ENCODE data around the gene ORC3. TPM values are rescaled to one million over a fixed set of nuclear protein-coding genes. Genes with fewer than 3 reads are reported as not detected.

The ORC3 gene
- total and polyA plus RNA-seq, 12 donors, result 21.1 to 61.3 (median 30.6) TPM

DNA sequence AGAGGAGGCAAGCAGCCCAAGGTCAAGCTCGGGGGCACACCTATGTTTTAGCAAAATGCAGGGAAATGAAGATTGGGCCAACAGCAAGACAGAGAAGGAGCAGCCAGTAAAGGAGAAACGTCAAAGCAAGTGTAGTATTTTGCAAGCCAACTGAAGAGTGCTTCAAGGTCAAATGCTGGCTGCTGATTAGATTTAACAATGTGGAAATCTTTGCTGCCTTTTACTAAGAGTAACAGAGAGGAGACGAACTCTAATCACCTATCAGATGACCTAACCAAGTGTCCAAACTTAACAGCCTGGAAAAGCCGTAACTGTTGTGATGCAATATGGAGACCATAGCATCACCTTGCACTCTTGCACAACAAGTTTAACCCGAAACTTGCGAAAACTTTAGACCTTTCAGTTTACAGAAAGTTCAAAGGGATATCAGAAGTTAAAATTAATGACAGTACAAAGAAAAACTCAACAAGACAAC, 81.7 kb downstream of the ORC3 start:
- H3K27ac ChIP-seq, result peak overlapping the region; percentile 39 to 69 (median 56)
- no peaks in the 10 kb centered on the region for H3K27me3 ChIP-seq
- DNase-seq, result peak in 6 of 7 donors; percentile 38 to 74 (median 60)
- peaks cover 0 to 24% of the 10 kb centered on the region in 2 donors for H3K36me3 ChIP-seq (replicated peaks in 1 of 2)
- peaks cover 0 to 9% of the 10 kb centered on the region in 2 donors for H3K4me1 ChIP-seq (replicated peaks in 1 of 2)
- 37 to 39% (median 37%) methylated on average over 6 of the region's 6 CpGs for WGBS, 4 donors
- intact Hi-C loops (cut with DNase I), result no loop called here
- no peak overlapping the region for H3K4me3 ChIP-seq
- no peak for TF ChIP-seq POLR2A (IDR thresholded peaks at IDR 0.05)
- TF ChIP-seq, protein P1, sequence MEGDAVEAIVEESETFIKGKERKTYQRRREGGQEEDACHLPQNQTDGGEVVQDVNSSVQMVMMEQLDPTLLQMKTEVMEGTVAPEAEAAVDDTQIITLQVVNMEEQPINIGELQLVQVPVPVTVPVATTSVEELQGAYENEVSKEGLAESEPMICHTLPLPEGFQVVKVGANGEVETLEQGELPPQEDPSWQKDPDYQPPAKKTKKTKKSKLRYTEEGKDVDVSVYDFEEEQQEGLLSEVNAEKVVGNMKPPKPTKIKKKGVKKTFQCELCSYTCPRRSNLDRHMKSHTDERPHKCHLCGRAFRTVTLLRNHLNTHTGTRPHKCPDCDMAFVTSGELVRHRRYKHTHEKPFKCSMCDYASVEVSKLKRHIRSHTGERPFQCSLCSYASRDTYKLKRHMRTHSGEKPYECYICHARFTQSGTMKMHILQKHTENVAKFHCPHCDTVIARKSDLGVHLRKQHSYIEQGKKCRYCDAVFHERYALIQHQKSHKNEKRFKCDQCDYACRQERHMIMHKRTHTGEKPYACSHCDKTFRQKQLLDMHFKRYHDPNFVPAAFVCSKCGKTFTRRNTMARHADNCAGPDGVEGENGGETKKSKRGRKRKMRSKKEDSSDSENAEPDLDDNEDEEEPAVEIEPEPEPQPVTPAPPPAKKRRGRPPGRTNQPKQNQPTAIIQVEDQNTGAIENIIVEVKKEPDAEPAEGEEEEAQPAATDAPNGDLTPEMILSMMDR (IDR thresholded peaks at IDR 0.05), result no peak
- H3K9me3 ChIP-seq (replicated peaks in 1 of 3), result no peaks in the 10 kb centered on the region

- 90 to 94% (median 93%) methylated on average over 2 of the region's 2 CpGs for WGBS, 4 donors
- Histone ChIP-seq H3K27me3 (no peaks in the 10 kb centered on the region), H3K9me3 (replicated peaks in 1 of 3) (no peaks in the 10 kb centered on the region), H3K36me3 (replicated peaks in 1 of 2) (peaks cover 0 to 31% of the 10 kb centered on the region in 2 donors), H3K4me1 (replicated peaks in 1 of 2) (peaks cover 0 to 9% of the 10 kb centered on the region in 2 donors), H3K27ac (peak overlapping the region in 4 of 5 donors; percentile 16 to 69 (median 54)), H3K4me3 (no peak overlapping the region)
- TF ChIP-seq, protein P1 (IDR thresholded peaks at IDR 0.05), result no peak
- TF ChIP-seq POLR2A (IDR thresholded peaks at IDR 0.05), result no peak
- DNase-seq, result no peak
- intact Hi-C loops (cut with DNase I), result no loop called here
Observed at GRCh38 chr6:87672641-87673040, 82.7 kb downstream of the ORC3 start.

DNA sequence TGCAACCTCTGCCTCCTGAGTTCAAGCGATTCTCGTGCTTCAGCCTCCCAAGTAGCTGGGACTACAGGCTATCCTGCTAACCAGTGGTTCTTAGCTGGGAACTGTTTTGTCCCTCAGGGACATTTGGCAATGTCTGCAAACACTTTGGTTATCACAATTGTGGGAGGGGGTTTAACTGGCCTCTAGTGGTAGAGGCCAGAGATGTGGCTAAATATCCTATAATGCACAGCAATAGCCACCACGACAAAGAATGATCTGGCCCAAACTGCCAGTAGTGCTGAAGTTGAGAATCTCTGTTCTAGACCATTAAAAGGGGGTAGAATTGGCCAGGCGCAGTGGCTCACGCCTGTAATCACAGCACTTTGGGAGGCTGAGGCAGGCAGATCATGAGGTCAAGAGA, 83.3 kb downstream of the ORC3 start:
- peaks cover 0 to 37% of the 10 kb centered on the region in 2 donors for H3K36me3 ChIP-seq (replicated peaks in 1 of 2)
- WGBS, 4 donors, result 93 to 98% (median 96%) methylated on average over 5 of the region's 5 CpGs
- no peak for DNase-seq
- H3K4me3 ChIP-seq, result no peak overlapping the region
- H3K4me1 ChIP-seq (replicated peaks in 1 of 2), result peaks cover 0 to 9% of the 10 kb centered on the region in 2 donors
- H3K9me3 ChIP-seq (replicated peaks in 1 of 3), result no peaks in the 10 kb centered on the region
- no peak for TF ChIP-seq POLR2A (IDR thresholded peaks at IDR 0.05)
- TF ChIP-seq, protein P1 (IDR thresholded peaks at IDR 0.05), result no peak
- no peaks in the 10 kb centered on the region for H3K27me3 ChIP-seq
- intact Hi-C loops (cut with DNase I), result no loop called here
- peak overlapping the region in 2 of 5 donors; percentile 7 to 16 for H3K27ac ChIP-seq

DNA sequence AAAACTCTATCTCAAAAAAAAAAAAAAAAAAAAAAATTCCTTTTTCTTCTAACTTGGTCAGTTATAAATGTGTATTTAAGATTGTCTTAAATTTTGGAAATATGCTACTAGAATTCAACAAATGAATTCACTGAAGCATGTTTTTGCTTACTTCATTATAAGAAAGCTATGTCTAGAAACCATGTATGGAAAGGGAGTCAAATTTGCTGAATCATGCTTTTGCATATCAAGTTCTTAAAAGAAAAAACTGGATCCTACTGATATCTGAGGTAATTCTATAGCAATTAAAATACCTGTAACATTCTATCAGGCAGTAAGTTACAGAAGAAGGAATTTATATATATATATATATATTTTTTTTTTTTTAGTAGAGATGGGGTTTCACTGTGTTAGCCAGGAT, 84.4 kb downstream of the ORC3 start:
- Histone ChIP-seq H3K27ac (peak overlapping the region in 1 of 5 donors; percentile 18), H3K9me3 (replicated peaks in 1 of 3) (no peaks in the 10 kb centered on the region), H3K27me3 (no peaks in the 10 kb centered on the region), H3K4me1 (replicated peaks in 1 of 2) (peaks cover 0 to 9% of the 10 kb centered on the region in 2 donors), H3K36me3 (replicated peaks in 1 of 2) (peaks cover 0 to 42% of the 10 kb centered on the region in 2 donors), H3K4me3 (no peak overlapping the region)
- TF ChIP-seq, protein P1 (IDR thresholded peaks at IDR 0.05), result no peak
- no peak for TF ChIP-seq POLR2A (IDR thresholded peaks at IDR 0.05)
- DNase-seq, result no peak
- intact Hi-C loops (cut with DNase I), result no loop called here

All from adrenal gland (tissue), 12 donors.